GM18520 (cell line): Measurements from ENCODE around the gene CADPS.

Experiments
- ATAC-seq: cut with Tn5 transposase; IDR thresholded peaks from one replicate; pipeline ENCODE4 v1.9.1; 2021; ENCODE audit not compliant: unreplicated experiment

CADPS gene

GRCh38 chr3:62815981-62816380 lies 59.2 kb downstream of the CADPS start:
- ATAC-seq, result no peak

GRCh38 chr3:62812631-62813030 lies 62.6 kb downstream of the CADPS start:
- no peak for ATAC-seq

GRCh38 chr3:62811119-62811518 lies 64.1 kb downstream of the CADPS start:
- no peak for ATAC-seq

- no peak for ATAC-seq
These were observed 65.8 kb downstream of the CADPS start for GRCh38 chr3:62809369-62809768.

GRCh38 chr3:62805580-62806277 lies 69.5 kb downstream of the CADPS start:
- ATAC-seq, result no peak

- no peak for ATAC-seq
These were observed 70.1 kb downstream of the CADPS start for GRCh38 chr3:62805106-62805505.

GRCh38 chr3:62803276-62803675 lies 71.9 kb downstream of the CADPS start:
- no peak for ATAC-seq

GRCh38 chr3:62798000-62798399 lies 77.2 kb downstream of the CADPS start:
- no peak for ATAC-seq

GRCh38 chr3:62797132-62797531 lies 78.1 kb downstream of the CADPS start:
- no peak for ATAC-seq

- no peak for ATAC-seq
These were observed 79.1 kb downstream of the CADPS start for GRCh38 chr3:62795978-62796657.

- ATAC-seq, result no peak
These were observed 81.3 kb downstream of the CADPS start for GRCh38 chr3:62793946-62794345.

GRCh38 chr3:62785384-62785783 lies 89.8 kb downstream of the CADPS start:
- ATAC-seq, result no peak

GRCh38 chr3:62781121-62781520 lies 94.1 kb downstream of the CADPS start:
- no peak for ATAC-seq

- ATAC-seq, result no peak
These were observed 97.5 kb downstream of the CADPS start for GRCh38 chr3:62777674-62778073.

GRCh38 chr3:62777130-62777529 lies 98.1 kb downstream of the CADPS start:
- no peak for ATAC-seq

- no peak for ATAC-seq
These were observed 101.0 kb downstream of the CADPS start for GRCh38 chr3:62774221-62774620.

- no peak for ATAC-seq
These were observed 103.7 kb downstream of the CADPS start for GRCh38 chr3:62771331-62772072.

GRCh38 chr3:62768896-62769295 lies 106.3 kb downstream of the CADPS start:
- ATAC-seq, result no peak

GRCh38 chr3:62761711-62762110 lies 113.5 kb downstream of the CADPS start:
- ATAC-seq, result no peak

GRCh38 chr3:62761311-62761710 lies 113.9 kb downstream of the CADPS start:
- ATAC-seq, result no peak

GRCh38 chr3:62758296-62759066 lies 116.7 kb downstream of the CADPS start:
- ATAC-seq, result no peak
